ENCODE measurements around the gene RAB28. TPM values are rescaled to one million over a fixed set of nuclear protein-coding genes. Genes with fewer than 3 reads are reported as not detected.

RAB28 gene
- polyA plus RNA-seq, 1 donor (not counting 4 experiments of a cell fraction or from before 2014, with no cell fraction given): 19.7 TPM

DNA sequence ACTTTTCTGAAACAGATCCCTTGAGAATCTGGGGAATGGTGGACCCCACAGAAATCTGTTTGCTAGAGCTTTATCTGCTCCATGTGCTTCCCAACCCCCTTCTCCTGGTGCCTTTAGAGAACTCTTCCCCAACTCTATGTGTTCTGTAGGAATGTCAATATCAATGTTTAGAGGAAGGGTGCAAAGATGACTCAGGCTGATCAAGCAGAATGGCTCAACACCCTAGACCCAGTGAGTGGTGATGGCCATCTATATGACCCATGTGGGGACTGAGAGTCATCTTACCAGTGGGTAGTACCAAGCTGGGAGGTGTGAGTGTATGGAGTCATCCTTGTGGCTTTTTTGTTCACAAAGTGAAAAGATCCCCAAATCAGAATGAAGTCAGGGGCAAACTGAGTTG, 143.5 kb downstream of the RAB28 start:
- H2AFZ ChIP-seq (ENCODE audit: control insufficient read depth, low read length): no peak overlapping the region
- no peaks in the 10 kb centered on the region for H3K27me3 ChIP-seq (ENCODE audit: control insufficient read depth, extremely low read depth, insufficient read depth, low read length)
- H3K4me1 ChIP-seq (ENCODE audit: control insufficient read depth, extremely low read depth, insufficient read depth, low read length): no peaks in the 10 kb centered on the region
- FAIRE-seq: no peak
- no peaks in the 10 kb centered on the region for H3K9me3 ChIP-seq (ENCODE audit: control insufficient read depth, low read depth, low read length)
- no peaks in the 10 kb centered on the region for H3K79me2 ChIP-seq (ENCODE audit: control insufficient read depth, insufficient read depth, low read length)
- H3K9me1 ChIP-seq (ENCODE audit: control insufficient read depth, extremely low read depth, insufficient read depth, low read length): no peaks in the 10 kb centered on the region
- DNase-seq (ENCODE audit: low read depth, low spot score): no peak
- dilution Hi-C loops (cut with MboI; ENCODE audit: extremely low pct_ligation_motif_present, low sequenced_read_pairs): no loop called here
- no peak overlapping the region for H3K4me2 ChIP-seq (ENCODE audit: control insufficient read depth, extremely low read depth, insufficient read depth, low read depth, low read length)
- peaks cover 0 to 2% of the 10 kb centered on the region in 2 experiments for H3K36me3 ChIP-seq (ENCODE audit: control insufficient read depth in 2 of 2, extremely low read depth in 1 of 2, insufficient read depth in 2 of 2, low read length in 2 of 2)
- no peak overlapping the region for H3K27ac ChIP-seq (ENCODE audit: control insufficient read depth, insufficient read depth, low read length)
- H3K4me3 ChIP-seq (ENCODE audit: control insufficient read depth in 2 of 3, extremely low read depth in 1 of 3, insufficient read depth in 2 of 3, low read depth in 1 of 3, low read length in 3 of 3): no peak overlapping the region
- H3K9ac ChIP-seq (ENCODE audit: control insufficient read depth, extremely low read depth, insufficient read depth, low read length): no peak overlapping the region
- TF ChIP-seq, protein P1, sequence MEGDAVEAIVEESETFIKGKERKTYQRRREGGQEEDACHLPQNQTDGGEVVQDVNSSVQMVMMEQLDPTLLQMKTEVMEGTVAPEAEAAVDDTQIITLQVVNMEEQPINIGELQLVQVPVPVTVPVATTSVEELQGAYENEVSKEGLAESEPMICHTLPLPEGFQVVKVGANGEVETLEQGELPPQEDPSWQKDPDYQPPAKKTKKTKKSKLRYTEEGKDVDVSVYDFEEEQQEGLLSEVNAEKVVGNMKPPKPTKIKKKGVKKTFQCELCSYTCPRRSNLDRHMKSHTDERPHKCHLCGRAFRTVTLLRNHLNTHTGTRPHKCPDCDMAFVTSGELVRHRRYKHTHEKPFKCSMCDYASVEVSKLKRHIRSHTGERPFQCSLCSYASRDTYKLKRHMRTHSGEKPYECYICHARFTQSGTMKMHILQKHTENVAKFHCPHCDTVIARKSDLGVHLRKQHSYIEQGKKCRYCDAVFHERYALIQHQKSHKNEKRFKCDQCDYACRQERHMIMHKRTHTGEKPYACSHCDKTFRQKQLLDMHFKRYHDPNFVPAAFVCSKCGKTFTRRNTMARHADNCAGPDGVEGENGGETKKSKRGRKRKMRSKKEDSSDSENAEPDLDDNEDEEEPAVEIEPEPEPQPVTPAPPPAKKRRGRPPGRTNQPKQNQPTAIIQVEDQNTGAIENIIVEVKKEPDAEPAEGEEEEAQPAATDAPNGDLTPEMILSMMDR (optimal IDR thresholded peaks at IDR 0.05 in 1 of 3, IDR thresholded peaks at IDR 0.05 in 1 of 3, conservative IDR thresholded peaks at IDR 0.05 in 1 of 3; ENCODE audit: extremely low read depth in 1 of 3, insufficient read depth in 2 of 3, low read length in 3 of 3): no peak
- TF ChIP-seq EZH2 (IDR thresholded peaks at IDR 0.05; ENCODE audit: low read length): no peak
- H4K20me1 ChIP-seq (ENCODE audit: control insufficient read depth, extremely low read depth, insufficient read depth, low read length): no peaks in the 10 kb centered on the region

DNA sequence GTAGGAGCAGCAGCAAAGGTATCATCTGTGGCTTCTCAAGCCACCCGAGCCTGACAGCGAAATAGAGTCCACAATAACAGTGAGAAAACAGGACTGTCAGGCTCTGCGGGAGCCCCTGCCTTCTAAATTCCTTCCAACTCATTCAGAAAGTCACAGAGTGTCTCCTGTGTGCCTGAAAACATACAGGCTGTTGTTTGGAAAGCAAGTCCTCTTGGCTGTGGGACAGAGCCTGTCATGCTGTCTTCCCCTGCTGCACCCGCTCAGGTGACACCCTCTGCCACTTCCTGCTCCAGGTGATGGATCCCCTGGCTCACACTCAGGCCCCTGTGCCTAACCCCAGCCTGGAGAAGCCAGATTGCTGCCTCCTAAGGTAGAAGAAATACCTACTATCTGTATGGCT, 152.3 kb downstream of the RAB28 start:
- Histone ChIP-seq H3K36me3 (ENCODE audit: control insufficient read depth in 2 of 2, extremely low read depth in 1 of 2, insufficient read depth in 2 of 2, low read length in 2 of 2) (peaks cover 0 to 2% of the 10 kb centered on the region in 2 experiments), H3K27ac (ENCODE audit: control insufficient read depth, insufficient read depth, low read length) (no peak overlapping the region), H3K79me2 (ENCODE audit: control insufficient read depth, insufficient read depth, low read length) (no peaks in the 10 kb centered on the region), H3K4me3 (ENCODE audit: control insufficient read depth in 2 of 3, extremely low read depth in 1 of 3, insufficient read depth in 2 of 3, low read depth in 1 of 3, low read length in 3 of 3) (no peak overlapping the region), H3K4me2 (ENCODE audit: control insufficient read depth, extremely low read depth, insufficient read depth, low read depth, low read length) (no peak overlapping the region), H3K9me1 (ENCODE audit: control insufficient read depth, extremely low read depth, insufficient read depth, low read length) (no peaks in the 10 kb centered on the region), H3K9me3 (ENCODE audit: control insufficient read depth, low read depth, low read length) (no peaks in the 10 kb centered on the region), H4K20me1 (ENCODE audit: control insufficient read depth, extremely low read depth, insufficient read depth, low read length) (no peaks in the 10 kb centered on the region), H2AFZ (ENCODE audit: control insufficient read depth, low read length) (no peak overlapping the region), H3K27me3 (ENCODE audit: control insufficient read depth, extremely low read depth, insufficient read depth, low read length) (no peaks in the 10 kb centered on the region), H3K9ac (ENCODE audit: control insufficient read depth, extremely low read depth, insufficient read depth, low read length) (no peak overlapping the region), H3K4me1 (ENCODE audit: control insufficient read depth, extremely low read depth, insufficient read depth, low read length) (peaks cover 7% of the 10 kb centered on the region)
- TF ChIP-seq, protein P1 (optimal IDR thresholded peaks at IDR 0.05 in 1 of 3, IDR thresholded peaks at IDR 0.05 in 1 of 3, conservative IDR thresholded peaks at IDR 0.05 in 1 of 3; ENCODE audit: extremely low read depth in 1 of 3, insufficient read depth in 2 of 3, low read length in 3 of 3): no peak
- TF ChIP-seq EZH2 (IDR thresholded peaks at IDR 0.05; ENCODE audit: low read length): no peak
- DNase-seq (ENCODE audit: low read depth, low spot score): no peak
- no peak for FAIRE-seq
- dilution Hi-C loops (cut with MboI; ENCODE audit: extremely low pct_ligation_motif_present, low sequenced_read_pairs): no loop called here
